ENCODE results near the gene GOLGA6A.

- TF ChIP-seq, protein P1, sequence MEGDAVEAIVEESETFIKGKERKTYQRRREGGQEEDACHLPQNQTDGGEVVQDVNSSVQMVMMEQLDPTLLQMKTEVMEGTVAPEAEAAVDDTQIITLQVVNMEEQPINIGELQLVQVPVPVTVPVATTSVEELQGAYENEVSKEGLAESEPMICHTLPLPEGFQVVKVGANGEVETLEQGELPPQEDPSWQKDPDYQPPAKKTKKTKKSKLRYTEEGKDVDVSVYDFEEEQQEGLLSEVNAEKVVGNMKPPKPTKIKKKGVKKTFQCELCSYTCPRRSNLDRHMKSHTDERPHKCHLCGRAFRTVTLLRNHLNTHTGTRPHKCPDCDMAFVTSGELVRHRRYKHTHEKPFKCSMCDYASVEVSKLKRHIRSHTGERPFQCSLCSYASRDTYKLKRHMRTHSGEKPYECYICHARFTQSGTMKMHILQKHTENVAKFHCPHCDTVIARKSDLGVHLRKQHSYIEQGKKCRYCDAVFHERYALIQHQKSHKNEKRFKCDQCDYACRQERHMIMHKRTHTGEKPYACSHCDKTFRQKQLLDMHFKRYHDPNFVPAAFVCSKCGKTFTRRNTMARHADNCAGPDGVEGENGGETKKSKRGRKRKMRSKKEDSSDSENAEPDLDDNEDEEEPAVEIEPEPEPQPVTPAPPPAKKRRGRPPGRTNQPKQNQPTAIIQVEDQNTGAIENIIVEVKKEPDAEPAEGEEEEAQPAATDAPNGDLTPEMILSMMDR (IDR thresholded peaks at IDR 0.05): no peak
- TF ChIP-seq EZH2 (IDR thresholded peaks at IDR 0.05; ENCODE audit: borderline replicate concordance, insufficient read depth, low read depth, low read length, poor library complexity, severe bottlenecking): no peak
Measured at GRCh38 chr15:74028646-74029045, 53.7 kb downstream of the GOLGA6A start.

All from B cell (primary cell).